ENCODE data around the gene RNF38.

GRCh38 chr9:36433386-36433785, 33.3 kb upstream of the RNF38 start:
- TF ChIP-seq YY1 (IDR thresholded peaks at IDR 0.05; ENCODE audit: insufficient read depth, insufficient read length) (no peak), ZNF274 (IDR thresholded peaks at IDR 0.05; ENCODE audit: low read depth, low read length) (no peak), SUZ12 (IDR thresholded peaks at IDR 0.05; ENCODE audit: extremely low read depth, insufficient read depth, insufficient read length) (no peak)

All from NT2/D1 (cell line).